Osteocyte (in vitro differentiated cells): ENCODE data around the gene DIP2C. TPM values are rescaled to one million over a fixed set of nuclear protein-coding genes. Genes with fewer than 3 reads are reported as not detected.
A peak's percentile ranks its signal among the peaks of the same experiment; 100 is the strongest.

Experiments
- DNase-seq: peaks from one replicate; pipeline ENCODE4 v3.0.0; 2021; ENCODE audit warnings: mixed read lengths; ENCODE audit not compliant: unreplicated experiment; ENCODE audit errors: extremely low spot score
- H3K27ac Mint-ChIP-seq: one replicate; pipeline ENCODE4 v1.8.0; 2021; ENCODE audit warnings: mild to moderate bottlenecking, mixed read lengths; ENCODE audit not compliant: unreplicated experiment
- H3K27me3 Mint-ChIP-seq: one replicate; pipeline ENCODE4 v1.8.0; 2021; ENCODE audit warnings: mixed read lengths; ENCODE audit not compliant: unreplicated experiment
- H3K36me3 Mint-ChIP-seq: one replicate; pipeline ENCODE4 v1.8.0; 2021; ENCODE audit warnings: mixed read lengths; ENCODE audit not compliant: unreplicated experiment
- H3K4me1 Mint-ChIP-seq: one replicate; pipeline ENCODE4 v1.8.0; 2021; ENCODE audit warnings: mixed read lengths; ENCODE audit not compliant: unreplicated experiment
- H3K4me3 Mint-ChIP-seq: one replicate; pipeline ENCODE4 v1.8.0; 2021; ENCODE audit warnings: mild to moderate bottlenecking, moderate library complexity, mixed read lengths; ENCODE audit not compliant: unreplicated experiment
- H3K9me3 Mint-ChIP-seq: one replicate; pipeline ENCODE4 v1.8.0; 2021; ENCODE audit warnings: mixed read lengths; ENCODE audit not compliant: unreplicated experiment
- CTCF ChIP-seq: fragments of 200-600 bp; sonication (generic); IDR thresholded peaks from 2 replicates; pipeline ENCODE4 v1.5.0; 2021; ENCODE audit warnings: antibody characterized with exemption, mild to moderate bottlenecking, moderate library complexity
- total RNA-seq: library from RNA; stranded (reverse); gene quantifications from 2 replicates; pipeline ENCODE4 v1.2.1, GENCODE V29; 2021

Gene DIP2C
- total RNA-seq, 1 donor from 2014 or later: 36.8 TPM

GRCh38 chr10:488081-488932, 201.2 kb downstream of the DIP2C start:
- H3K9me3 Mint-ChIP-seq: no peaks in the 10 kb centered on the region
- H3K4me3 Mint-ChIP-seq: no peak overlapping the region
- TF ChIP-seq CTCF: no peak
- no peaks in the 10 kb centered on the region for H3K36me3 Mint-ChIP-seq
- H3K4me1 Mint-ChIP-seq: peaks cover 60% of the 10 kb centered on the region
- H3K27ac Mint-ChIP-seq: no peak overlapping the region
- peak; percentile 70 for DNase-seq
- no peaks in the 10 kb centered on the region for H3K27me3 Mint-ChIP-seq

GRCh38 chr10:486666-487322, 202.7 kb downstream of the DIP2C start:
- no peaks in the 10 kb centered on the region for H3K36me3 Mint-ChIP-seq
- peak overlapping the region; percentile 96 for H3K27ac Mint-ChIP-seq
- peaks cover 49% of the 10 kb centered on the region for H3K4me1 Mint-ChIP-seq

GRCh38 chr10:486206-486605, 203.3 kb downstream of the DIP2C start:
- peak overlapping the region; percentile 96 for H3K27ac Mint-ChIP-seq
- H3K4me1 Mint-ChIP-seq: peaks cover 48% of the 10 kb centered on the region
- H3K4me3 Mint-ChIP-seq: peak overlapping the region; percentile 52
- no peaks in the 10 kb centered on the region for H3K9me3 Mint-ChIP-seq
- no peak for TF ChIP-seq CTCF
- H3K36me3 Mint-ChIP-seq: no peaks in the 10 kb centered on the region
- peak; percentile 76 for DNase-seq
- H3K27me3 Mint-ChIP-seq: no peaks in the 10 kb centered on the region

More at GRCh38 chr10:486666-487322, 202.7 kb downstream of the DIP2C start:
- Mint-ChIP-seq H3K9me3 (no peaks in the 10 kb centered on the region), H3K4me3 (no peak overlapping the region), H3K27me3 (no peaks in the 10 kb centered on the region)
- no peak for TF ChIP-seq CTCF
- peak; percentile 71 for DNase-seq

GRCh38 chr10:485776-486175, 203.7 kb downstream of the DIP2C start:
- peak overlapping the region; percentile 96 for H3K27ac Mint-ChIP-seq

More at GRCh38 chr10:485776-486175, 203.7 kb downstream of the DIP2C start:
- Mint-ChIP-seq H3K36me3 (no peaks in the 10 kb centered on the region), H3K9me3 (no peaks in the 10 kb centered on the region), H3K27me3 (no peaks in the 10 kb centered on the region), H3K4me3 (peak overlapping the region; percentile 80), H3K4me1 (peaks cover 48% of the 10 kb centered on the region)
- no peak for TF ChIP-seq CTCF
- DNase-seq: no peak
